Measurements from ENCODE around the gene CWC27.

- no peak for TF ChIP-seq ZBTB11 (tag by site-specific recombination; conservative IDR thresholded peaks at IDR 0.05; ENCODE audit: low read depth)
- TF ChIP-seq ZNF174 (tag by site-specific recombination; IDR thresholded peaks at IDR 0.05): no peak
- no peak for TF ChIP-seq CTCF (tag by site-specific recombination; IDR thresholded peaks at IDR 0.05)
- no peak for TF ChIP-seq FEZF1 (tag by site-specific recombination; IDR thresholded peaks at IDR 0.05)
Observed at GRCh38 chr5:64947801-64948200, 179.1 kb downstream of the CWC27 start.
